GM12878 (cell line): ENCODE results near the gene SEC31A. TPM values are rescaled to one million over a fixed set of nuclear protein-coding genes. Genes with fewer than 3 reads are reported as not detected.
A peak's percentile ranks its signal among the peaks of the same experiment; 100 is the strongest.

ENCODE experiments used
- ATAC-seq: fragments of 200-7000 bp; cut with Tn5 transposase; 3 replicates; pipeline ENCODE4 v1.9.1; 2020; ENCODE audit warnings: mild to moderate bottlenecking, moderate library complexity
- BruUV-seq: library from RNA; stranded (reverse); fragments of 400-500 nt; replicated peaks from 2 replicates; lab custom pipeline; 2021; lab: Mats Ljungman, UMichigan
- CTCF ChIA-PET: fragments of 300-600 bp; sonication (Branson Sonifier 250); formaldehyde crosslinking; extraction: SDS; loops from one replicate; lab custom pipeline; 2021; ENCODE audit warnings: inconsistent platforms; lab: Yijun Ruan, JAX
- POLR2A ChIA-PET: fragments of 350-600 bp; formaldehyde crosslinking; extraction: SDS; loops from one replicate; lab custom pipeline; 2021; ENCODE audit warnings: inconsistent platforms; lab: Charles Lee
- RAD21 ChIA-PET: fragments of 300-600 bp; sonication (Branson Sonifier 250); formaldehyde crosslinking; loops from one replicate; lab custom pipeline; 2023; ENCODE audit warnings: antibody characterized with exemption; ENCODE audit not compliant: unreplicated experiment; lab: Charles Lee
- SMC1A ChIA-PET: fragments of 300-600 bp; sonication (Branson Sonifier 250); formaldehyde crosslinking; loops from one replicate; lab custom pipeline; 2023; ENCODE audit not compliant: unreplicated experiment, uncharacterized antibody; lab: Charles Lee
- DNase-seq: peaks from one replicate; pipeline ENCODE4 v3.0.0-alpha.2; 2011; ENCODE audit warnings: low read depth, low spot score
- FAIRE-seq: peaks from 3 replicates; lab custom pipeline; 2011; peaks lifted over from hg19 to GRCh38; lab: Jason Lieb, UNC
- H2AFZ ChIP-seq: 2 replicates; pipeline ENCODE4 v1.6.0; 2011; ENCODE audit warnings: low read depth, low read length, control low read depth; ENCODE audit not compliant: control insufficient read depth
- H3K27ac ChIP-seq: 2 replicates; pipeline ENCODE4 v1.5.1; 2011; ENCODE audit warnings: control low read depth; ENCODE audit not compliant: control insufficient read depth, insufficient read depth
- H3K27me3 ChIP-seq, 2 experiments: replicated peaks in 1 of 2; 2 replicates each; pipeline versions ENCODE4 v1.6.0 to v1.6.1; 2011; ENCODE audit warnings: low read length in 1 of 2; ENCODE audit not compliant: control insufficient read depth in 2 of 2, insufficient read depth in 2 of 2
- H3K36me3 ChIP-seq, 2 experiments: 2 replicates each; pipeline ENCODE4 v1.5.1; 2011; ENCODE audit warnings: low read length in 1 of 2; ENCODE audit not compliant: control insufficient read depth in 2 of 2, insufficient read depth in 2 of 2
- H3K4me1 ChIP-seq: 2 replicates; pipeline ENCODE4 v1.6.1; 2011; ENCODE audit warnings: mild to moderate bottlenecking, low read length, moderate library complexity, mixed read lengths; ENCODE audit not compliant: control insufficient read depth, insufficient read depth
- H3K4me2 ChIP-seq: 2 replicates; pipeline ENCODE4 v1.6.0; 2011; ENCODE audit warnings: control low read depth; ENCODE audit not compliant: control insufficient read depth, insufficient read depth
- H3K4me3 ChIP-seq: fragments of 200-600 bp; sonication (generic); 2 replicates; pipeline ENCODE4 v1.5.1; 2016
- H3K79me2 ChIP-seq: 2 replicates; pipeline ENCODE4 v1.6.0; 2011; ENCODE audit warnings: low read length; ENCODE audit not compliant: control insufficient read depth, insufficient read depth
- H3K9ac ChIP-seq: 2 replicates; pipeline ENCODE4 v1.8.0; 2011; ENCODE audit warnings: low read length, control low read depth, mixed read lengths; ENCODE audit not compliant: control insufficient read depth, insufficient read depth
- H3K9me3 ChIP-seq: replicated peaks from 3 replicates; pipeline ENCODE4 v1.5.1; 2011; ENCODE audit warnings: mild to moderate bottlenecking, low read length; ENCODE audit not compliant: control insufficient read depth, insufficient read depth
- H4K20me1 ChIP-seq: 2 replicates; pipeline ENCODE4 v1.6.0; 2011; ENCODE audit not compliant: control insufficient read depth, insufficient read depth
- POLR2AphosphoS5 ChIP-seq: IDR thresholded peaks from 2 replicates; pipeline ENCODE4 v1.6.1; 2011; ENCODE audit warnings: mild to moderate bottlenecking, low read length, inconsistent platforms
- WGBS: methylation state at CpG from one replicate; pipeline ENCODE4 v1.1.6; 2016; ENCODE audit warnings: low lambda C conversion rate; ENCODE audit not compliant: insufficient replicate concordance, insufficient coverage; ENCODE audit errors: missing lambda C conversion rate; 5-methylcytosine and 5-hydroxymethylcytosine counted together
- in situ Hi-C: fragments of 300-500 bp; cut with MboI; formaldehyde crosslinking; loops from 9 replicates; pipeline ENCODE4 v1.14.3; 2018; ENCODE audit warnings: mixed read lengths
- intact Hi-C: fragments of 100-400 bp; cut with micrococcal nuclease; formaldehyde crosslinking; loops from one replicate; pipeline ENCODE4 v1.14.2; 2022; ENCODE audit not compliant: unreplicated experiment
- polyA plus RNA-seq, 11 experiments: library from polyadenylated mRNA; depleted of rRNA in 4 of 11; unstranded in 6 of 11; stranded (reverse) in 5 of 11; fragments of >200 nt; fragmentation: Nextera tagmentation in 4 of 11; fragmentation: Illumina TruSeq in 1 of 11; extraction: Ambion mirVana in 4 of 11; extraction: Trizol in 1 of 11; gene quantifications; 1 replicate in 1 of 11; 2 replicates in 10 of 11; pipeline versions ENCODE4 v1.2.1 to v1.2.3, GENCODE V29; 2011 to 2016; ENCODE audit warnings: inconsistent platforms in 2 of 11, missing spikeins in 2 of 11, low read depth in 1 of 11
- total RNA-seq, 4 experiments: library from RNA; depleted of rRNA in 3 of 4; stranded (reverse); fragments of >200 nt in 3 of 4; fragmentation: Illumina TruSeq in 1 of 4; extraction: Trizol in 1 of 4; gene quantifications; 2 replicates each; pipeline versions ENCODE4 v1.2.1 to v1.2.3, GENCODE V29; 2013 to 2021
- TF ChIP-seq, protein P1 (sequence below): IDR thresholded peaks from 2 replicates; pipeline ENCODE4 v1.6.1; 2012; ENCODE audit warnings: improper control_type of control experiment, low read depth, low read length; ENCODE audit not compliant: insufficient replicate concordance

SEC31A gene
- total and polyA plus RNA-seq, 10 of the 15 experiments (the other 5 are each of a cell fraction or from before 2014, with no cell fraction given): 74.6 to 171 (median 129) TPM

GRCh38 chr4:82893942-82894341 lies 3.0 kb upstream of the SEC31A start:
- Histone ChIP-seq H3K4me1 (peaks cover 3% of the 10 kb centered on the region; the same call in 1 of the 2 replicates), H3K27me3 (no peaks in the 10 kb centered on the region), H3K36me3 (peaks cover 0 to 16% of the 10 kb centered on the region in 2 experiments; a peak in 3 of 4 replicates), H3K27ac (no peak overlapping the region), H3K79me2 (peaks cover 55% of the 10 kb centered on the region), H3K4me2 (no peak overlapping the region), H3K9me3 (no peaks in the 10 kb centered on the region), H3K9ac (no peak overlapping the region), H3K4me3 (no peak overlapping the region), H2AFZ (no peak overlapping the region), H4K20me1 (no peaks in the 10 kb centered on the region)
- ChIA-PET POLR2A (no interaction called here), CTCF (interaction anchor here (1.0 kb wide), 1 partner anchor 118 kb away, joined by 3 read pairs; no protein-coding TSS in a partner anchor), RAD21 (no interaction called here), SMC1A (interaction anchor here (1.2 to 2.5 kb wide), 2 partner anchors 12 to 454 kb away, joined by 3 to 8 read pairs; no protein-coding TSS in a partner anchor)
- BruUV-seq: no TSS peak
- DNase-seq: no peak
- WGBS: 100% methylated on average over 3 of the region's 3 CpGs
- in situ Hi-C loops: loop anchor here (5.0 kb wide), 2 partner anchors 118 to 388 kb away; partner anchors contain the start of genes COQ2 and LIN54
- TF ChIP-seq, protein P1, sequence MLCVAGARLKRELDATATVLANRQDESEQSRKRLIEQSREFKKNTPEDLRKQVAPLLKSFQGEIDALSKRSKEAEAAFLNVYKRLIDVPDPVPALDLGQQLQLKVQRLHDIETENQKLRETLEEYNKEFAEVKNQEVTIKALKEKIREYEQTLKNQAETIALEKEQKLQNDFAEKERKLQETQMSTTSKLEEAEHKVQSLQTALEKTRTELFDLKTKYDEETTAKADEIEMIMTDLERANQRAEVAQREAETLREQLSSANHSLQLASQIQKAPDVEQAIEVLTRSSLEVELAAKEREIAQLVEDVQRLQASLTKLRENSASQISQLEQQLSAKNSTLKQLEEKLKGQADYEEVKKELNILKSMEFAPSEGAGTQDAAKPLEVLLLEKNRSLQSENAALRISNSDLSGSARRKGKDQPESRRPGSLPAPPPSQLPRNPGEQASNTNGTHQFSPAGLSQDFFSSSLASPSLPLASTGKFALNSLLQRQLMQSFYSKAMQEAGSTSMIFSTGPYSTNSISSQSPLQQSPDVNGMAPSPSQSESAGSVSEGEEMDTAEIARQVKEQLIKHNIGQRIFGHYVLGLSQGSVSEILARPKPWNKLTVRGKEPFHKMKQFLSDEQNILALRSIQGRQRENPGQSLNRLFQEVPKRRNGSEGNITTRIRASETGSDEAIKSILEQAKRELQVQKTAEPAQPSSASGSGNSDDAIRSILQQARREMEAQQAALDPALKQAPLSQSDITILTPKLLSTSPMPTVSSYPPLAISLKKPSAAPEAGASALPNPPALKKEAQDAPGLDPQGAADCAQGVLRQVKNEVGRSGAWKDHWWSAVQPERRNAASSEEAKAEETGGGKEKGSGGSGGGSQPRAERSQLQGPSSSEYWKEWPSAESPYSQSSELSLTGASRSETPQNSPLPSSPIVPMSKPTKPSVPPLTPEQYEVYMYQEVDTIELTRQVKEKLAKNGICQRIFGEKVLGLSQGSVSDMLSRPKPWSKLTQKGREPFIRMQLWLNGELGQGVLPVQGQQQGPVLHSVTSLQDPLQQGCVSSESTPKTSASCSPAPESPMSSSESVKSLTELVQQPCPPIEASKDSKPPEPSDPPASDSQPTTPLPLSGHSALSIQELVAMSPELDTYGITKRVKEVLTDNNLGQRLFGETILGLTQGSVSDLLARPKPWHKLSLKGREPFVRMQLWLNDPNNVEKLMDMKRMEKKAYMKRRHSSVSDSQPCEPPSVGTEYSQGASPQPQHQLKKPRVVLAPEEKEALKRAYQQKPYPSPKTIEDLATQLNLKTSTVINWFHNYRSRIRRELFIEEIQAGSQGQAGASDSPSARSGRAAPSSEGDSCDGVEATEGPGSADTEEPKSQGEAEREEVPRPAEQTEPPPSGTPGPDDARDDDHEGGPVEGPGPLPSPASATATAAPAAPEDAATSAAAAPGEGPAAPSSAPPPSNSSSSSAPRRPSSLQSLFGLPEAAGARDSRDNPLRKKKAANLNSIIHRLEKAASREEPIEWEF: no peak
- peak; percentile 41; the same call in 1 of the 2 replicates for TF ChIP-seq POLR2AphosphoS5
- FAIRE-seq: no peak
- intact Hi-C loops: loop anchor here (5.0 kb wide), 2 partner anchors 218 to 563 kb away; partner anchors contain the start of genes HELQ, MRPS18C and PLAC8
- ATAC-seq: no peak
